Measurements from ENCODE around the gene LIMS4. TPM values are rescaled to one million over a fixed set of nuclear protein-coding genes. Genes with fewer than 3 reads are reported as not detected.
"Not testable (repeated sequence)": the region's sequence is repeated elsewhere in the genome, so short reads cannot be mapped to it uniquely, and the experiment has no call there.

The LIMS4 gene
- total RNA-seq, 4 donors from 2014 or later = not detected

DNA sequence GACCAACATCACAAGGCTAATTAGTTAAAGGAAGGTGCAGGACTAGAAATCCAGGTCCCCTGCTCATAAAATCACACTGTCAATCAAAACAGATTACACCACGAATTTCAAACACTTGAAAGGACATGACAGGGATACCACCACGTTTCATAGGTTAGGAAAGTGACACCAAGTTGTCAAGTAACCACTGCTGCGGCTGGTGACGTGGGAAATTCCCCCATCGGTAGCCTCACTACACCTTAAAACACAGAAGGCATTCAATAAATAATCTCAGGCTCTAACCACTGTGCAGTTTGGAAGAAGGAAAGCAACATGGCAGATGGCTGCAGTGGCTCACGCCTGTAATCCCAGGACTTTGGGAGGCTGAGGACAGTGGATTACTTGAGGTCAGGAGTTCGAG is 3.7 kb downstream of the LIMS4 start:
- H3K27me3 ChIP-seq; H3K9me3 ChIP-seq; DNase-seq (ENCODE audit: low spot score in 2 of 2); H3K36me3 ChIP-seq; H3K4me1 ChIP-seq; H3K27ac ChIP-seq; H3K4me3 ChIP-seq: not testable (repeated sequence)
- WGBS = no CpG with 5 or more reads among the region's 7 CpGs

DNA sequence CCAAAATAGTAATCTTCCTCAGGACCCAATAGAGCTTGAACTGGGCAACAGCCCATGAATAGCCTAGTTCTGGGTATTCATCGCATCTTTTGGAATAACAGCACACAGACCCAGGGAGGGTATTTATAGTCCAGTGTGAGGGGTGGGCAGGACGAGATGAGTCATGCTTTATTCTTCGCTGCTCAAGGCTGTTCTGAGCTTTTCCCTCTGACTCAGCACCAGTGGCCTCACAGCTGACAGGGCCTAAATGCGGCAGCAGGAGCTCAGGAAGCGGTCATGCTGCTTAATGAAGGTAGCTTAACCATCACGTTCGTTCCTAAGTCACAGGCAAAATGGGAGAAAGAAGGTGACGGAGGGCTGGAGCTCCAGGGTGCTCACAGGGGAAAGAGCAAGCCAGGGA is 7.3 kb downstream of the LIMS4 start:
- H3K36me3 ChIP-seq; H3K9me3 ChIP-seq; H3K27ac ChIP-seq; H3K27me3 ChIP-seq; DNase-seq (ENCODE audit: low spot score in 2 of 2); H3K4me1 ChIP-seq; H3K4me3 ChIP-seq: not testable (repeated sequence)
- no CpG with 5 or more reads among the region's 8 CpGs for WGBS

DNA sequence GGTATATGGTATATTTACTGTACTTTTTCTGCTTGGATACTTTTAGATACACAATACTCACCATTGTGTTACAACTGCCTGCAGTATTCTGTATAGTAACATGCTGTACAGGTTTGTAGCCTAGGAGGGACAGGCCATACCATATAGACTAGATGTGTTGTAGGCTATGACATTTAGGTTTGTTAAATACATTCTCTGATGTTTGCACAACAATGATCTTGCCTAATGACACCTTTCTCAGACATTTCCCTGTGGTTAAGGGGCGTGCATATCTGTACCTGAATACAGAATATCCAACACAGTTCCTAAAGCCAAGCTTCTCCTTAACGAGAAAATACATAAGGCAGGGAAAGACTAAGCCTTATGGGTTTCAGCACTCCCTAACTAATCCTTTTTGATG is 10.2 kb downstream of the LIMS4 start:
- not testable (repeated sequence) for H3K27ac ChIP-seq; H3K4me1 ChIP-seq; H3K27me3 ChIP-seq; H3K9me3 ChIP-seq; H3K4me3 ChIP-seq; DNase-seq (ENCODE audit: low spot score in 2 of 2); H3K36me3 ChIP-seq
- no CpG with 5 or more reads among the region's 2 CpGs for WGBS

DNA sequence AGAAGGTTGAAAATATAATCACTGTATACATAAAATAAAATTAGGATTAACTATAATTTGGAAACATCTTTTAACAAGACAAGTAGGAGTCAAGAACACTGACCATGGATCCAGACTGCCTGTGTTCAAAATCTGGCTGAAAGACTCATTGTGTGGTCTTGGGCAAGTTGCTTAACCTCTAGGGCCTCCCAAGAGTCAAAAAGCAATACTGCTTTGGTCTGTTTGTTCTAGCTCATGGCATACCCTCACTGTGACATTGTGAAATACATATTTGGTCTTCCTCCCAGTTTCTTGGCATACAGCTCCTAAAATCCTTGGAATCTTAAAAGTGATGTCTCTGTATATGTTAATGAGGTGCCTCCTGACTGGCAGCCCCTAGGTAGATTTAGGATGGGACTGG is 12.3 kb downstream of the LIMS4 start:
- not testable (repeated sequence) for H3K36me3 ChIP-seq; H3K4me1 ChIP-seq; H3K27me3 ChIP-seq; H3K27ac ChIP-seq; H3K4me3 ChIP-seq; DNase-seq (ENCODE audit: low spot score in 2 of 2); H3K9me3 ChIP-seq

DNA sequence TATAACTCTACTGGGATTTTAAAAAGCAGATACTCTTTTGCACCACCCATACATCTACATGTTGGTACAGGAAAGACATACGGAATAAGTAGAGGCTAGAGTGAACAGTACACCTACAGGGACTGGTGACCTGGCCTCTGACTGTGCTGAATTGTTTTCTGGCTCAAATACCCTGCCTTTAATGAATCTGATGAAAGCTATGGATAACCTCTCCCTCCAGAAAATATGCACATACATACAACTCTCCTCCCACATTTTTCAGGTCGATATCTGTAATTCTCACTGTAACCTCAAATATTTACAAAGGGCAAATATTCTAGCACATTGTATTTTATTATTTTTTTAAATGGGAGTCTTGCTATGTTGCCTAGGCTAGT is 15.4 kb downstream of the LIMS4 start:
- DNase-seq (ENCODE audit: low spot score in 2 of 2); H3K9me3 ChIP-seq; H3K36me3 ChIP-seq; H3K27ac ChIP-seq; H3K4me3 ChIP-seq; H3K4me1 ChIP-seq; H3K27me3 ChIP-seq: not testable (repeated sequence)
- WGBS = no CpG with 5 or more reads among the region's 2 CpGs

DNA sequence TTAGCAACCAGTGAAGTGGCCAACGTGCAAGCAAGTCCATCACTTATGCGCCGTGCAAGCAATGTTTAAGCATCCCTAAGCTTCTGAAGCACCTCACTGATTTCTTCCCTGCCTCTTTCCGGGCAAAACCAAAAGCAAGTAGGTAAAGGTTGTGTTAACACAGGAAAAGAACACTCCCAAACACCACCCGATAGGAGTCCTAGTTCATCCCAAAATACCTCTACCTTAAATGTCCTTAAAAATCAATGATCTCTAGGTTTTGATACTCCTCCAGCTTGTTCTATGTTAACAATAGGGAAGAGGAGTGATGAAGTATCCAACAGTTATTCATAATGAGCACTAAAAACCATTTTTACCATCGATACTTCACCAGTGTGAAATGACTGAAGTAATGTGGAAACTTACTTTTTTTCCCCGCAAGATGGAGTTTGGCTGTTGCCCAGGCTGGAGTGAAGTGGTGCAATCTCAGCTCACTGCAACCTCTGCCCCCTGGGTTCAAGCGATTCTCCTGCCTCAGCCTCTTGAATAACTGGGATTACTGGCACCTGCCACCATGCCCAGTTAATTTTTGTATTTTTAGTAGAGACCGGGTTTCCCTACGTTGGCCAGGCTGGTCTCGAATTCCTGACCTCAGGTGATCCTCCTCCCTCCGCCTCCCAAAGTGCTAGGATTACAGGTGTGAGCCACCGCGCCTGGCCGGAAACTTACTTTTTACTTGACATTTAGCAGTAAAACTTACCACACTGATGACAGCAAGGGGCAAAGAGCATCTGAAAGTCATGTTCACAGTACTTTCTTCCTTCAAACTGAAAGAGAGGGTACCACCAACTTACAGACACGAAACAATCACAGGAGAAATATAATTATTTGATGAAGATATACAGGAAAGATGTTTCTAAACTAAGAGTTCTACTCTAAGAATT is 16.1 kb downstream of the LIMS4 start:
- not testable (repeated sequence) for H3K9me3 ChIP-seq; H3K4me3 ChIP-seq; H3K4me1 ChIP-seq; H3K36me3 ChIP-seq; H3K27ac ChIP-seq; DNase-seq (ENCODE audit: low spot score in 2 of 2); H3K27me3 ChIP-seq
- 100% methylated on average over 1 of the region's 16 CpGs for WGBS

DNA sequence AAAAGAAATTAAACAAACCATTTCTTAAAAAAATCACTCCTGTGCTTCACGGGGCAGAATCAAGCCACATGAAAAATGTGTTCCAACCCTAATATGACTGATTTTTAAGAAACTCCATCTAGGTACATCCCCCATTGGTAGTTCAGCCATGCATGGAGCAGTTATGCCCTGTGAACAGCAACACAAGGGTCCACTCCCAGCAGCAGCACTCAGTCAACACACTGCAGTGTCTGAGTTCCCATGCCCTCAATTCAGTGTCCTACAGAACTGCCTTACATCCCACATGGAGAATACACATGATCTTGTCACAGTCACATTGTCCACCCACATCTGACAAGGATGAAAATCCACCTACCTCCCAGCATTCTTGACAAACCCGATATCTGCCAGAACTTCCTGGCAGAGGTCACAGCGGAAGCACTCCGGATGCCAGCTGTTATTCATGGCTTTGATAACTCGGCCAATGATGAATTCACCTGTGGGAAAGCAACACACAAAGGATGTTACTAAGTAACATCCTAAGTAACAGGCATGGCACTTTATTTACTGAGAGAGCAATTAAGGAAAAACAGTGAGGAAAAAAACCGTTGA is 17.4 kb downstream of the LIMS4 start:
- not testable (repeated sequence) for H3K27me3 ChIP-seq; DNase-seq (ENCODE audit: low spot score in 2 of 2); H3K36me3 ChIP-seq; H3K27ac ChIP-seq; H3K9me3 ChIP-seq; H3K4me3 ChIP-seq; H3K4me1 ChIP-seq
- WGBS = no CpG with 5 or more reads among the region's 6 CpGs

DNA sequence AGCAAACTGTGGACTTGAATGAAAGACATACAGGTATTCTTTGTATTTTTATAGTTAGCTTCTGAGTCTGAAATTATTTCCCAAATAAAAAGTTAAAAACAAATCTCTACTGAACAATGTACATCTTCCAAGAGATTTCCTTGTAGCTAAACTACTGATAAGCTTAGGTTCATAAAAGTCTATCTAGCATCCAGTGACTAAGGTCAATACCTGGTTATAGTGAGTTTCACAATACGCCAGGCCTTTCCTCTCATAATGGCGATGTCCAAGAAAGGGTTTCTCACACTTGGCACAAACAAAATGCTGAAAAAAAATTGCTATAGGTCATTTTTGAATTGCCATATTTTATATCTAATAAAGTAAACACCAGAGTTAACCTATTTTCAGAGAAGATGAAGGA is 21.7 kb downstream of the LIMS4 start:
- not testable (repeated sequence) for H3K27me3 ChIP-seq; H3K27ac ChIP-seq; H3K4me1 ChIP-seq; H3K9me3 ChIP-seq; H3K4me3 ChIP-seq; H3K36me3 ChIP-seq; DNase-seq (ENCODE audit: low spot score in 2 of 2)
- no CpG with 5 or more reads among the region's 2 CpGs for whole genome bisulfite sequencing

DNA sequence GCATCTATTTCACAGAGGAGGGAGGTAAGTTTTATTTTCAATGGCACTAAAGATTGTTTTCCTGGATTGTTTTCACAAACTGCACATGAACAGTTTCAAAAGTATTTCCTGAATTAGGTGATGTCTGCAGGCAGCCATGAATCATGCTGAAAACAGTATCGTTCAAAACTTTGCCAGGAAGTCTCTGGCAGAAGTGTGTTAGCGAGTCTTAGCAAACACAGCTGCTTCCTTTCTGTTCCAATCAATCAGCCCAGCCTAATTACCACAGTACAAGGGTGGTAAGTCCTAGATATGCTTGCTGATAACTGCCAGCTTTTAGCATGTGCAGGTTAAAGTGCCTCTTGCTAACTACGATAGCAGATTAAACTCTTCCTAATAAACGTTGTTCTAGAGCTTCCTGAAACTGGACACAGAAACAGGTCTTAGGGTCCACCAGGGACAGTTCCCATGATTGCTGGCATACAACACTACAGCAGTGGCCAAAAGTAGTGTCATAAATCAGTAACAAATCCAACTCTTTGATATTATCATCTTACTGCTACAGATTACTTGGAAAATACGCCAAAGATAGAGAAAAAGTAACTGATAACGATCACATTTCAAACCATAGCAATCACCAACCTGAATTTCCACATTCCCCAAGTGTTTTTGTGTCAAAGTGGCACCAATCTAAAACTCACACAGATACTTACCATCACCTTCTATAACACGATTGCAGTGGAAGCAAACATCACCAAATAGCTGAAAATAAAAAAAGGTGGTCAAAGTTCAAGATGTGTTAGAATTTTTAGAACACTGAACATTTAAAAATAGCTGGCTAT is 23.3 kb downstream of the LIMS4 start:
- WGBS = no CpG with 5 or more reads among the region's 7 CpGs
- H3K36me3 ChIP-seq, H3K4me3 ChIP-seq: not testable (repeated sequence)

DNA sequence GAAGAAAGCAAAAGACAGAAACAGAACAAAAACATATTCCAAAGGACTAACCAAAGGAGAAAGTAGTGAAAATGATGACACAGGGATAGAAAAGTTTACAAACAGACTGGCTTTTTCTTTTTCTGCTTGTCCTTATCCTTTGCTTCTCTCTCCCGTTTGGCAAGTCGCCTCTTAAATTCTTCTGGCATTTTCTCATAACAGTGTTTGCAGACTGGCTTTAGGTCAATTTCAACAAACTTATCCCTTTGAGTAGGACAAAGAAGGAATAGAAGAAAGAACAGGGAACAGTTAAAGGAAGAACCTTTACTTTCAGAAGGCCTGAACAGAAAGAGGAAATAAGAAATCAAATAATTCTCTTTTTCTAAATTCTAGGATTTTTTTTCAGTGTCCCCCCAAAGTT is 26.0 kb downstream of the LIMS4 start:
- WGBS = no CpG with 5 or more reads among the region's 2 CpGs
- DNase-seq (ENCODE audit: low spot score in 2 of 2) = not testable (repeated sequence)

More for the DNA sequence above, 23.3 kb downstream of the LIMS4 start:
- H3K27me3 ChIP-seq; DNase-seq (ENCODE audit: low spot score in 2 of 2); H3K9me3 ChIP-seq; H3K27ac ChIP-seq; H3K4me1 ChIP-seq: not testable (repeated sequence)

DNA sequence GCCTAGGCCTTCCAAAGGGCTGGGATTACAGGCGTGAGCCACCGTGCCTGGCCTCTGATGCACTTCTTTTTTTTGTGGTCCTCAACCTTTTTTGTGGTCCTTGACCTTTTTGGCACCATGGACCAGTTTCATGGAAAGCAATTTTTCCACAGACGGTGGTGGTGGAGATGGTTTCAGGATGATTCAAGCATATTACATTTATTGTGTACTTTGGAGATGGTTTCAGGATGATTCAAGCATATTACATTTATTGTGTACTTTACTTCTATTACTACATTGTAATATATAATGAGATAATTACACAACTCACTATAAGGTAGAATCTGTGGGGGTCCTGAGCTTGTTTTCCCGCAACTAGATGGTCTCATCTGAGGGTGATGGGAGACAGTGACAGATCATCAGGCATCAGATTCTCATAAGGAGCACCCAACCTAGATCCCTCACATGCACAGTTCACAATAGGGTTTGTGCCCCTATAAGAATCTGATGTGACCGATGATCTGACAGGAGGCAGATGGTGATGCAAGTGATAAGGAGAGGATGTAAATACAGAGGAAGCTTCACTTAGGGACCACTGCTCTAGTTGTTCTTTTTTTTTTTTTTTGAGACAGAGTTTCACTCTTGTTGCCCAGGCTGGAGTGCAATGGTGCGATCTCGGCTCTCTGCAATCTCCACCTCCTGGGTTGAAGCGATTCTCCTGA is 29.2 kb downstream of the LIMS4 start:
- H3K36me3 ChIP-seq; H3K27ac ChIP-seq; H3K4me3 ChIP-seq; DNase-seq (ENCODE audit: low spot score in 2 of 2); H3K27me3 ChIP-seq; H3K4me1 ChIP-seq; H3K9me3 ChIP-seq: not testable (repeated sequence)
- no CpG with 5 or more reads among the region's 8 CpGs for WGBS

More for the DNA sequence above, 26.0 kb downstream of the LIMS4 start:
- H3K27ac ChIP-seq, H3K4me3 ChIP-seq, H3K9me3 ChIP-seq, H3K36me3 ChIP-seq, H3K27me3 ChIP-seq, H3K4me1 ChIP-seq: not testable (repeated sequence)

DNA sequence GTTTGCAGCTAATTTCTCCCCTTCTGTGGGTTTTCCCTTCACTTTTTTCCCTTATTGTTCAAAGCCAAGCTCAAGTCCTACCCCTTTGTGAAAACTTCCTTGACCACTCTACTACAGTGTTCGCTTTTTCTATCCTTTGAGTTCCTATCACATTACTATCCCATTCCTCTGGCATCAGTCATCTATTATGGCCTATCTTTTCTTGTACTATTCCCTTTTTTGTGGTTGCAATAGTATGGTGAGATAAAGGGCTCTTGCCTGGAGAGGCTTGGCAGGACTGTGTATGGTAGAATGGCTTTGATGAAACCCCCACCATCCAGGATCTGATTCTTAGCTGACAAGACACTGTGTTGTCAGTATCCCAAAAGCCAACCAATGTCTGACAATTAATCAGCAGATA is 30.7 kb downstream of the LIMS4 start:
- H3K4me1 ChIP-seq; H3K27ac ChIP-seq; H3K4me3 ChIP-seq; H3K27me3 ChIP-seq; H3K36me3 ChIP-seq; DNase-seq (ENCODE audit: low spot score in 2 of 2); H3K9me3 ChIP-seq: not testable (repeated sequence)
- WGBS = no CpG with 5 or more reads among the region's 1 CpG

DNA sequence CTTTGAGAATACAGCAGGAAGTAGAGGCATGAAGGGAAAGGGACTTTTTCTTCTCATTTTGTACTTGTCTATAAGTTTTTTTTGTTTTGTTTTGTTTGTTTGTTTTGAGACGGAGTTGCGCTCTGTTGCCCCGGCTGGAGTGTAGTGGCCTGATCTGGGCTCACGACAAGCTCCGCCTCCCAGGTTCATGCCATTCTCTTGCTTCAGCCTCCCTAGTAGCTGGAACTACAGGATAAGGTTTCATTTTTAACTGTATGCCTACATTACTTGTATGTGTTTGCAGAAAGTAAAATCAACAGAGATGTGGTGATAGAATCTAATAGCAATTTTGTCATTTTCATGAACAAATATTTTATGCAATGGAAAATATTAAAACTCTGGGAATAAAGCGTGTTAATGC is 38.1 kb downstream of the LIMS4 start:
- H3K9me3 ChIP-seq; H3K27ac ChIP-seq; H3K4me1 ChIP-seq; H3K36me3 ChIP-seq; DNase-seq (ENCODE audit: low spot score in 2 of 2); H3K4me3 ChIP-seq; H3K27me3 ChIP-seq: not testable (repeated sequence)
- WGBS = no CpG with 5 or more reads among the region's 6 CpGs

DNA sequence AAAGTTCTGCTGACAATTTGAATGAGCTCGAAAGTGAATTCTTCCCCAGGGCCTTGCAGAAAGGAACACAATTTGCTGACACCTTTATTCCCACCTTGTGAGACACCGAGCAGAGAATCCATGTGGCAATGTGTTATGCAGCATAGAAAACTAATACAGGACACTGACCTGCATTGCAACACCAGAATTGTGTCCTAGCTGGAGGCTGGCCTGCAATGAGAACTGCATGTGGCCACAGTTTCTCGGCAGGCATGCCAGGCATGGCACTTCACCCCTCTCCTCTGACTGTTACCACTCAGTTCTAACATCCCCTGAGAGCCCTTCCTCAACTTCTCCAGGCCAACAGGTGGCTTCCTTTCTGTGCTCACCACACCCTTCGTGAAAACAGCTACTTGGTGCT is 46.9 kb downstream of the LIMS4 start:
- not testable (repeated sequence) for H3K27me3 ChIP-seq; H3K36me3 ChIP-seq; H3K4me3 ChIP-seq; H3K9me3 ChIP-seq; H3K4me1 ChIP-seq; DNase-seq (ENCODE audit: low spot score in 2 of 2); H3K27ac ChIP-seq
- WGBS = no CpG with 5 or more reads among the region's 4 CpGs

All from suprapubic skin (tissue), 4 donors.